ENCODE data around the gene FBXL7.

DNA sequence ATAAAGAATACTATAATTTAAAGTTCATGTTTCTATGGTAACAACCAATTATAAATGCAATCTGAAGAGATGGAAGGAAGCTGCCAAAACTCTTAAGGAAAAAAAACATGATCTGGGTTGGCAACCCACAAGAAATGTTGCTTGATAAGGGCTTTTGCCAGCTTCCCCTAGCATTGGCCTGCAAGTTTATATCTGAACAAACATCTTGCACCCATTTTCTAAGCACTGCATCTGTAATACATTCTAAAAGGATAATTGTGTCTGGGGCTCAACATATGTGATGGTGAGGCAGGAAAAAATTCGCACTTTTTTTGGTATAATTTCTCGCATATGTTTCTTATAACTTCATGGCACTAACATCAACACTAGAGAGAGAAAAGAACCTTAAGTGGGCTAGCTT lies 276.4 kb downstream of the FBXL7 start:
- TF ChIP-seq, protein P1, sequence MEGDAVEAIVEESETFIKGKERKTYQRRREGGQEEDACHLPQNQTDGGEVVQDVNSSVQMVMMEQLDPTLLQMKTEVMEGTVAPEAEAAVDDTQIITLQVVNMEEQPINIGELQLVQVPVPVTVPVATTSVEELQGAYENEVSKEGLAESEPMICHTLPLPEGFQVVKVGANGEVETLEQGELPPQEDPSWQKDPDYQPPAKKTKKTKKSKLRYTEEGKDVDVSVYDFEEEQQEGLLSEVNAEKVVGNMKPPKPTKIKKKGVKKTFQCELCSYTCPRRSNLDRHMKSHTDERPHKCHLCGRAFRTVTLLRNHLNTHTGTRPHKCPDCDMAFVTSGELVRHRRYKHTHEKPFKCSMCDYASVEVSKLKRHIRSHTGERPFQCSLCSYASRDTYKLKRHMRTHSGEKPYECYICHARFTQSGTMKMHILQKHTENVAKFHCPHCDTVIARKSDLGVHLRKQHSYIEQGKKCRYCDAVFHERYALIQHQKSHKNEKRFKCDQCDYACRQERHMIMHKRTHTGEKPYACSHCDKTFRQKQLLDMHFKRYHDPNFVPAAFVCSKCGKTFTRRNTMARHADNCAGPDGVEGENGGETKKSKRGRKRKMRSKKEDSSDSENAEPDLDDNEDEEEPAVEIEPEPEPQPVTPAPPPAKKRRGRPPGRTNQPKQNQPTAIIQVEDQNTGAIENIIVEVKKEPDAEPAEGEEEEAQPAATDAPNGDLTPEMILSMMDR (IDR thresholded peaks at IDR 0.05) = no peak
- TF ChIP-seq EZH2 (IDR thresholded peaks at IDR 0.05; ENCODE audit: borderline replicate concordance, insufficient read depth, low read depth, low read length, poor library complexity, severe bottlenecking) = no peak

All from B cell (primary cell).